SK-N-SH treated with all-trans-retinoic acid at 6 μM for 48 hours (cell line): ENCODE results near the gene CPOX.

Source experiments
- ATAC-seq: fragments of 200-7000 bp; cut with Tn5 transposase; 3 replicates; pipeline ENCODE4 v1.9.1; 2020; ENCODE audit warnings: mild to moderate bottlenecking, moderate library complexity
- ARNTL ChIP-seq: fragments of 450-650 bp; formaldehyde crosslinking; IDR thresholded peaks from 2 replicates; pipeline ENCODE4 v1.5.0; 2020; ENCODE audit warnings: low read depth, mild to moderate bottlenecking, moderate library complexity, borderline replicate concordance
- BACH2 ChIP-seq: fragments of 250-450 bp; sonication (Bioruptor Pico); IDR thresholded peaks from 2 replicates; pipeline ENCODE4 v1.9.0; 2021; ENCODE audit warnings: mild to moderate bottlenecking, borderline replicate concordance
- CREB5 ChIP-seq: fragments of 250-450 bp; sonication (Bioruptor Pico); IDR thresholded peaks from 2 replicates; pipeline ENCODE4 v1.5.1; 2020; ENCODE audit warnings: low read depth, mild to moderate bottlenecking, moderate library complexity
- ESRRG ChIP-seq: fragments of 250-450 bp; sonication (Bioruptor Pico); IDR thresholded peaks from 2 replicates; pipeline ENCODE4 v1.6.1; 2021; ENCODE audit warnings: mild to moderate bottlenecking
- GLIS3 ChIP-seq: fragments of 250-450 bp; sonication (Bioruptor Pico); IDR thresholded peaks from 2 replicates; pipeline ENCODE4 v1.5.0; 2020; ENCODE audit warnings: mild to moderate bottlenecking, moderate library complexity
- ISL1 ChIP-seq: fragments of 250-450 bp; sonication (Bioruptor Pico); IDR thresholded peaks from 2 replicates; pipeline ENCODE4 v2.1.2; 2022; ENCODE audit warnings: mild to moderate bottlenecking, moderate library complexity
- OSR1 ChIP-seq: fragments of 250-450 bp; sonication (Bioruptor Pico); IDR thresholded peaks from 2 replicates; pipeline ENCODE4 v1.8.0; 2022; ENCODE audit warnings: moderate library complexity, mild to moderate bottlenecking, inconsistent platforms
- PATZ1 ChIP-seq: fragments of 250-450 bp; sonication (Bioruptor Pico); IDR thresholded peaks from 2 replicates; pipeline ENCODE4 v1.8.0; 2020; ENCODE audit warnings: mild to moderate bottlenecking, moderate library complexity, borderline replicate concordance
- PPARA ChIP-seq: fragments of 250-450 bp; sonication (Bioruptor Pico); IDR thresholded peaks from 2 replicates; pipeline ENCODE4 v1.5.0; 2020; ENCODE audit warnings: mild to moderate bottlenecking, borderline replicate concordance
- RARB ChIP-seq: fragments of 250-450 bp; sonication (Bioruptor Pico); IDR thresholded peaks from 2 replicates; pipeline ENCODE4 v1.8.0; 2021; ENCODE audit warnings: mild to moderate bottlenecking, moderate library complexity
- SNAI2 ChIP-seq: fragments of 250-450 bp; sonication (Bioruptor Pico); IDR thresholded peaks from 2 replicates; pipeline ENCODE4 v1.5.0; 2020; ENCODE audit warnings: mild to moderate bottlenecking, moderate library complexity
- TCF4 ChIP-seq: fragments of 250-450 bp; sonication (Bioruptor Pico); IDR thresholded peaks from 2 replicates; pipeline ENCODE4 v1.8.0; 2021; ENCODE audit warnings: mild to moderate bottlenecking, moderate library complexity, borderline replicate concordance
- TOX ChIP-seq: fragments of 250-450 bp; sonication (Bioruptor Pico); IDR thresholded peaks from 2 replicates; pipeline ENCODE4 v1.8.0; 2021; ENCODE audit warnings: mild to moderate bottlenecking, moderate library complexity, borderline replicate concordance
- TSHZ2 ChIP-seq: fragments of 250-450 bp; sonication (Bioruptor Pico); IDR thresholded peaks from 2 replicates; pipeline ENCODE4 v1.5.0; 2020; ENCODE audit warnings: mild to moderate bottlenecking, moderate library complexity
- ZFP3 ChIP-seq: fragments of 250-450 bp; sonication (Bioruptor Pico); IDR thresholded peaks from 2 replicates; pipeline ENCODE4 v1.5.0; 2020; ENCODE audit warnings: mild to moderate bottlenecking, moderate library complexity
- ZFP30 ChIP-seq: fragments of 450-650 bp; formaldehyde crosslinking; IDR thresholded peaks from 2 replicates; pipeline ENCODE4 v1.5.0; 2022; ENCODE audit warnings: mild to moderate bottlenecking, moderate library complexity
- ZNF565 ChIP-seq: fragments of 450-650 bp; formaldehyde crosslinking; conservative IDR thresholded peaks from 2 replicates; pipeline ENCODE4 v1.5.0; 2020; ENCODE audit warnings: low read depth, mild to moderate bottlenecking, moderate library complexity
- ZNF70 ChIP-seq: fragments of 450-650 bp; formaldehyde crosslinking; IDR thresholded peaks from 2 replicates; pipeline ENCODE4 v1.5.0; 2020; ENCODE audit warnings: mild to moderate bottlenecking, moderate library complexity
- ZNF8 ChIP-seq: fragments of 450-650 bp; formaldehyde crosslinking; IDR thresholded peaks from 2 replicates; pipeline ENCODE4 v1.5.0; 2020; ENCODE audit warnings: mild to moderate bottlenecking, moderate library complexity

CPOX gene

GRCh38 chr3:98582042-98582441 lies 11.4 kb downstream of the CPOX start:
- no peak for ATAC-seq
- TF ChIP-seq TOX (CRISPR knock-in tag) (no peak), CREB5 (CRISPR knock-in tag) (no peak), GLIS3 (CRISPR knock-in tag) (no peak), ZNF565 (CRISPR knock-in tag) (no peak), BACH2 (CRISPR knock-in tag) (no peak), PATZ1 (CRISPR knock-in tag) (no peak), ZFP30 (CRISPR knock-in tag) (no peak), OSR1 (CRISPR knock-in tag) (no peak)
- TF ChIP-seq, all 23 proteins: peak for 0

- no peak for TF ChIP-seq ESRRG (CRISPR knock-in tag)
- TF ChIP-seq PPARA: no peak
- TF ChIP-seq TCF4: no peak
- no peak for TF ChIP-seq SNAI2 (CRISPR knock-in tag)
- TF ChIP-seq ARNTL (CRISPR knock-in tag): no peak
- TF ChIP-seq TSHZ2 (CRISPR knock-in tag): no peak
- no peak for ATAC-seq
Measured at GRCh38 chr3:98581474-98581873, 11.9 kb downstream of the CPOX start.

- no peak for ATAC-seq
- TF ChIP-seq PATZ1 (CRISPR knock-in tag) (no peak), BACH2 (CRISPR knock-in tag) (no peak), GLIS3 (CRISPR knock-in tag) (no peak), TCF4 (no peak)
Measured at GRCh38 chr3:98580401-98581386, 12.7 kb downstream of the CPOX start.

- no peak for ATAC-seq
- TF ChIP-seq BACH2 (CRISPR knock-in tag): no peak
- TF ChIP-seq ZNF8: no peak
- TF ChIP-seq TSHZ2 (CRISPR knock-in tag): no peak
- no peak for TF ChIP-seq RARB
- TF ChIP-seq PPARA: no peak
- no peak for TF ChIP-seq ISL1 (CRISPR knock-in tag)
- TF ChIP-seq ZNF70 (CRISPR knock-in tag): no peak
- no peak for TF ChIP-seq OSR1 (CRISPR knock-in tag)
- no peak for TF ChIP-seq TCF4
- no peak for TF ChIP-seq ZFP3 (CRISPR knock-in tag)
- TF ChIP-seq PATZ1 (CRISPR knock-in tag): no peak
Measured at GRCh38 chr3:98577178-98577895, 16.1 kb downstream of the CPOX start.
